GM21526 (cell line): Measurements from ENCODE around the gene NPB.

Experiments
- ATAC-seq: cut with Tn5 transposase; IDR thresholded peaks from one replicate; pipeline ENCODE4 v1.9.1; 2021; ENCODE audit warnings: moderate library complexity; ENCODE audit not compliant: unreplicated experiment, low FRiP score

NPB gene

GRCh38 chr17:81934850-81935708, 33.0 kb downstream of the NPB start:
- no peak for ATAC-seq

GRCh38 chr17:81935709-81936084, 33.7 kb downstream of the NPB start:
- ATAC-seq, result no peak

DNA sequence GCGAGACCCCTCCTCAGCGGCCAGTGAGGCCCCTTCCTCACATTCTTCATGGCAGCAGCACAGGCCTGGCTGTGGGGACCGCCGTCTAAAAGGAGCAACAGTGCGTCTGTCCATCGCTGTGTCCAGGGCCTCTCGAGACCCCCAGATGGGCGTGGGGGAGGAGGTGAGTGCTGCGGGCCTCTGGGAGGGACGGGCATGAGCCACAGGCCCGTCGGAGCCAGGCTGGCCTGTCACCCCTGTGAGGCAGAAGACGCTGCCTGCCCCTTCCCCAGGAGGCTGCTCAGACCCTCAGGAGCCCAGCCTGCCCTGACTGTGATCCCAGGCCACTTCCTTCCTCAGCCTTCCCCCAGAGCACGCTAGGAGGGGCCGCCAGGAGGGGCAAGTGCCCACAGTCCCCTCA, 37.2 kb downstream of the NPB start:
- no peak for ATAC-seq

- no peak for ATAC-seq
Measured at GRCh38 chr17:81939881-81940385, 37.9 kb downstream of the NPB start.

- no peak for ATAC-seq
Measured at GRCh38 chr17:81940538-81941483, 38.8 kb downstream of the NPB start.

DNA sequence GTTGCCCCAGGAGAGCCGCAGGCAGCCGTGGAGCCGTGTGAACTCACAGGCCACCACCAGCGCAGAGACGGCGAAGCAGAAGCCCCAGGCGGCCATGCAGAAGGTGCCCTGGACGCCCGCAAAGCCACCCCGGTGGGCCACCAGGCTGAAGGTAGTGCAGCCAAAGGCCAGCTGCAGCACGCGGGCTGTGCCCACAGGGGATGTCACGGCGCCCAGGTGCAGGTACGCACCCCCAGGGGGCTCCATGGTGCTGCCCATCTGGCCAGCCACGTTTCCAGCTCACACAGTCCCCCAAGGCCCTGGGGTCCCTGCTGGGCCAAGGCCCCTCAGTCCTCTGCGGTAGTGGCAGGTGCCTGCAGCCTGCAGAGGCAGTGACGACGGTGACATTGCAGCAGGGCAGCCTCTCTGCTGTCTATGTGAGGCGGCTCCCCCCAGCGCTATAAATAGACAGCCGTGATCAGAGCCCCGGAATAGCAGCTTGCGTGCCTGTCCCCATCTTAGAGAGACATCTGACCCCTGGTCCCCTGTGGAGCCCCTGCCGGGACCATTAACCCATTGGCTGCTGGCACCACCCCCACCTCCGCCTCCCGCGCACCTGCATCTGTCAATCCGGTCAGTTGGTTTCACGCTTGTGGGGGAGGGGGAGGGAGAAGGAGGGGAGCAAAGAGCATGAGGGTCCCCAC, 39.6 kb downstream of the NPB start:
- ATAC-seq, result no peak

DNA sequence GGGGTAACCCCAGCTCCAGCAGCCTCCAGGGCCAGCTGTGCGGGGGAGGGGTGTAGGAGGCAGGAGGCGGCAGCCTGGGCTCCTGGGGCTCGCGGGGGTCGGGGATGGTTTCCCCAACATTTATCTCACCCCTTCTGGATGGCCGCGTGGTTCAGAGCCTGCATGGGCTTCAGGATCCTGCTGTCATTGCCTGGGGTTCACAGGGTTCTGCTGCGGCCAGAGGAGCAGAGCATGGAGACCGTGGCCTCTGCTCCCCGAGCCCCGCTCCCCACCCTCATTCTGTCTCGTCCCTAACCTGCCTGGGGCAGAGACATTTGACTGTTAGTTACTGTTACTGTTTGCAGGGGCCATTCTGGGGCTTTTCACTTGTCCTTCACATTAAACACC, 40.1 kb downstream of the NPB start:
- no peak for ATAC-seq

- no peak for ATAC-seq
Measured at GRCh38 chr17:81944858-81945257, 42.8 kb downstream of the NPB start.

DNA sequence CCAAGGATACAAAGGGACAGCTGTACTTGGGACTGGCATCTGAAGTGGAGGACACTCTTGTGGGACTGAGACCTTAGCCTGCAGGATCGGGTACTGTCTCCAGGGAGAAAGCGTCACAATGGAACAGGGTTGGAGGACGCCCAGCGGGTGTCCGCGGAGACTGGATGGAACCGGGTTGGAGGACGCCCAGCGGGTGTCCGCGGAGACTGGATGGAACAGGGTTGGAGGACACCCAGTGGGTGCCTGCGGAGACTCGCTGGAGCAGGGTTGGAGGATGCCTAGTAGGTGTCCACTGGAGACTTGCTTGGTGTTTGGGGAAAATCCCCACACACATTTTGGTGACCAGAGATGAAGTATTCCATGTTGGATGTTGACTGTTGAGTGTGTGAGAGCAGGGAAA, 45.2 kb downstream of the NPB start, which contains the start of gene MYADML2:
TSS of gene MYADML2 (minus strand) at position 45 of the 400 bp plus-strand sequence. CDS start 5,492 bp downstream, outside the sequence.
- ATAC-seq, result no peak

GRCh38 chr17:81948635-81949378, 46.8 kb downstream of the NPB start:
- ATAC-seq, result no peak

DNA sequence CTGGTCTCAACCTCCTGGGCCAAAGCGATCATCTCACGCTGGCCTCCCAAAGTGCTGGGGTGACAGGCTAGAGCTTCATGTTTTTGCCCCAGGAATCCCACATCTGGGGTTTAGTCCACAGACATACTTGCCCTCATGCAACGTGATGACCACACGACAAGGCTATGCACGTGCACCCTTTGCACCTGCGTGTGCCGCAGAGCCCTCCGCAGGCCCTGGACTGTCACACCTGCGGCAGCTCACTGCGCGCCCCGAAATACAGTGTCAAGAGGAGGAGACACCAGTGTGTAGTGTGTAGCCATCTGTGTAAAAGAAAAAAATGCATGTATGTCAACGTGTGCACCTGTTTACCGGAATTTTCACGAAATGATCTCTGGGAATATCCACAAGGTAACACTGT, 48.5 kb downstream of the NPB start:
- ATAC-seq, result no peak

GRCh38 chr17:81951785-81952684, 50.0 kb downstream of the NPB start:
- no peak for ATAC-seq
